CD14-positive monocyte (primary cell): Measurements from ENCODE around the gene SLC36A2. TPM values are rescaled to one million over a fixed set of nuclear protein-coding genes. Genes with fewer than 3 reads are reported as not detected.

Experiments
- DNase-seq, 3 donors: peaks; one replicate each; pipeline ENCODE4 v3.0.0-alpha.2; 2011 to 2022
- H2AFZ ChIP-seq: 2 replicates; pipeline ENCODE4 v1.6.0; 2012; ENCODE audit warnings: mild to moderate bottlenecking, low read depth, low read length, inconsistent platforms; ENCODE audit not compliant: insufficient read depth, poor library complexity, severe bottlenecking
- H3K27ac ChIP-seq, 2 donors: 1 replicate in 1 of 2; 2 replicates in 1 of 2; pipeline ENCODE4 v1.5.1; 2012 to 2013; ENCODE audit warnings: low read length in 2 of 2, control low read depth in 1 of 2, inconsistent platforms in 1 of 2, low read depth in 1 of 2, mild to moderate bottlenecking in 1 of 2
- H3K27me3 ChIP-seq, 2 donors: one replicate each; pipeline versions ENCODE4 v1.6.0 to v1.6.1; 2011 to 2013; ENCODE audit warnings: low read length in 2 of 2; ENCODE audit not compliant: control insufficient read depth in 2 of 2, insufficient read depth in 2 of 2
- H3K36me3 ChIP-seq, 2 donors: replicated peaks in 1 of 2; 1 replicate in 1 of 2; 2 replicates in 1 of 2; pipeline versions ENCODE4 v1.5.1 to v1.6.1; 2012 to 2013; ENCODE audit warnings: low read length in 2 of 2, control low read depth in 1 of 2, inconsistent platforms in 1 of 2, mild to moderate bottlenecking in 1 of 2; ENCODE audit not compliant: insufficient read depth in 2 of 2, control insufficient read depth in 1 of 2
- H3K4me1 ChIP-seq, 2 donors: 1 replicate in 1 of 2; 2 replicates in 1 of 2; pipeline versions ENCODE4 v1.5.1 to v1.6.1; 2012 to 2013; ENCODE audit warnings: low read length in 2 of 2, control low read depth in 1 of 2, inconsistent platforms in 1 of 2, mild to moderate bottlenecking in 1 of 2, moderate library complexity in 1 of 2; ENCODE audit not compliant: insufficient read depth in 2 of 2, control insufficient read depth in 1 of 2
- H3K4me2 ChIP-seq: replicated peaks from 2 replicates; pipeline ENCODE3; 2012; ENCODE audit warnings: low read length, moderate library complexity, mild to moderate bottlenecking; ENCODE audit not compliant: poor library complexity, severe bottlenecking; ENCODE audit errors: extremely low read depth
- H3K4me3 ChIP-seq, 3 experiments: fragments of 200-600 bp in 1 of 3; sonication (generic) in 1 of 3; replicated peaks in 1 of 3; 1 replicate in 2 of 3; 2 replicates in 1 of 3; pipeline ENCODE4 v1.5.1; 2011 to 2013; ENCODE audit warnings: low read length in 3 of 3, mild to moderate bottlenecking in 3 of 3, control low read depth in 2 of 3, low read depth in 2 of 3, inconsistent platforms in 1 of 3, moderate library complexity in 1 of 3
- H3K79me2 ChIP-seq: 2 replicates; pipeline ENCODE4 v1.6.0; 2012; ENCODE audit warnings: mild to moderate bottlenecking, control low read depth, inconsistent platforms, low read length, moderate library complexity; ENCODE audit not compliant: insufficient read depth
- H3K9ac ChIP-seq: 2 replicates; pipeline ENCODE4 v1.6.0; 2017; ENCODE audit warnings: low read length, mild to moderate bottlenecking; ENCODE audit not compliant: insufficient read depth, poor library complexity, severe bottlenecking
- H3K9me3 ChIP-seq, 2 donors: replicated peaks in 1 of 2; 1 replicate in 1 of 2; 2 replicates in 1 of 2; pipeline versions ENCODE4 v1.5.1 to v1.6.1; 2012 to 2013; ENCODE audit warnings: low read length in 2 of 2, control low read depth in 1 of 2; ENCODE audit not compliant: control insufficient read depth in 1 of 2, insufficient read depth in 1 of 2
- H4K20me1 ChIP-seq: 2 replicates; pipeline ENCODE4 v1.6.0; 2012; ENCODE audit warnings: mild to moderate bottlenecking, low read length, control low read depth, moderate library complexity; ENCODE audit not compliant: insufficient read depth
- H3K27ac Mint-ChIP-seq, 7 donors: one replicate each; pipeline ENCODE4 v1.8.0; 2020; ENCODE audit warnings: mild to moderate bottlenecking in 7 of 7, mixed read lengths in 7 of 7, moderate library complexity in 6 of 7, inconsistent platforms in 2 of 7
- H3K27me3 Mint-ChIP-seq, 3 donors: one replicate each; pipeline ENCODE4 v1.8.0; 2021 to 2022; ENCODE audit warnings: low read depth in 3 of 3, mild to moderate bottlenecking in 3 of 3, mixed read lengths in 3 of 3, moderate library complexity in 3 of 3, inconsistent platforms in 1 of 3
- H3K36me3 Mint-ChIP-seq, 2 donors: one replicate each; pipeline ENCODE4 v1.8.0; 2020; ENCODE audit warnings: mixed read lengths in 2 of 2, inconsistent platforms in 1 of 2, mild to moderate bottlenecking in 1 of 2
- H3K4me1 Mint-ChIP-seq: one replicate; pipeline ENCODE4 v1.8.0; 2020; ENCODE audit warnings: mild to moderate bottlenecking, mixed read lengths
- H3K4me3 Mint-ChIP-seq, 2 donors: one replicate each; pipeline ENCODE4 v1.8.0; 2020; ENCODE audit warnings: mild to moderate bottlenecking in 2 of 2, mixed read lengths in 2 of 2, moderate library complexity in 1 of 2
- H3K9me3 Mint-ChIP-seq, 7 donors: one replicate each; pipeline ENCODE4 v1.8.0; 2020 to 2022; ENCODE audit warnings: mixed read lengths in 7 of 7, mild to moderate bottlenecking in 6 of 7, moderate library complexity in 6 of 7, inconsistent platforms in 2 of 7
- CTCF ChIP-seq: fragments of 200-600 bp; IDR thresholded peaks from one replicate; pipeline ENCODE4 v1.8.0; 2022; ENCODE audit warnings: antibody characterized with exemption, mild to moderate bottlenecking
- whole genome bisulfite sequencing: methylation state at CpG from one replicate; pipeline ENCODE4 v1.1.5; 2013; ENCODE audit warnings: missing lambda C conversion rate; ENCODE audit not compliant: insufficient coverage; 5-methylcytosine and 5-hydroxymethylcytosine counted together
- intact Hi-C, 2 donors: fragments of 100-400 bp; cut with micrococcal nuclease; formaldehyde crosslinking; loops; one replicate each; pipeline versions ENCODE4 v1.15.0 to v1.15.1; 2023
- polyA plus RNA-seq, 3 donors: library from polyadenylated mRNA; depleted of rRNA in 1 of 3; unstranded in 2 of 3; stranded (reverse) in 1 of 3; fragments of 300-500 nt in 2 of 3; fragments of >200 nt in 1 of 3; fragmentation: Illumina TruSeq in 2 of 3; gene quantifications; 1 replicate in 2 of 3; 2 replicates in 1 of 3; pipeline ENCODE4 v1.2.3, GENCODE V29; 2012 to 2021

Gene SLC36A2
- polyA plus RNA-seq, 3 donors = not detected

DNA sequence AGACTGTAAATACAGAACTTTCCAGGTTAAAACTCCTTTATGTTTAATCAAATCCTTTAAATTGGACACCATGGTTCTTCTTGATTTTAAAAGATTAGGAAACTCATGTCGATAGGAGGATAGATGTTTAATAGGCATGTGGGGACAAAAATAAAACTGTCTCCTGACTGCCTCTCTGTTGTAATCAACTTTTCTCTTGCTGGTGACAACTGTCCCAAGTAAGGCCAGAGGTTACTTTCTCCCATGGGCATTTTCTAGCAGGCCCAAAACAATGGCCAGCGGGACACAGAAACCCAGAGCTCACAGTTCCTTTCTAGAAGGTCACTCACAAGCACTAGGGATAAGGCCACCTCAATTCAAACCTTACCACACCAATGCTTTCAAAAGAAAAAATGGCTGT lies 14.5 kb downstream of the SLC36A2 start:
- H3K27ac ChIP-seq = no peak overlapping the region
- H3K9ac ChIP-seq = no peak overlapping the region
- no peak for TF ChIP-seq CTCF
- no peak overlapping the region for H3K4me2 ChIP-seq
- no peaks in the 10 kb centered on the region for H3K79me2 ChIP-seq
- intact Hi-C loops = no loop called here
- no peak overlapping the region for H3K4me3 Mint-ChIP-seq
- H3K4me1 ChIP-seq = peaks cover 13 to 14% of the 10 kb centered on the region in 2 donors
- H3K27me3 Mint-ChIP-seq = peaks cover 2 to 9% (median 2%) of the 10 kb centered on the region in 3 donors
- no peaks in the 10 kb centered on the region for H3K9me3 Mint-ChIP-seq
- no peak overlapping the region for H3K4me3 ChIP-seq
- H3K4me1 Mint-ChIP-seq = peaks cover 12% of the 10 kb centered on the region
- H3K9me3 ChIP-seq = no peaks in the 10 kb centered on the region
- no peaks in the 10 kb centered on the region for H3K36me3 ChIP-seq
- 100% methylated on average over 1 of the region's 2 CpGs for WGBS
- no peaks in the 10 kb centered on the region for H3K27me3 ChIP-seq
- DNase-seq = no peak
- H3K36me3 Mint-ChIP-seq = no peaks in the 10 kb centered on the region
- H3K27ac Mint-ChIP-seq = no peak overlapping the region
- no peaks in the 10 kb centered on the region for H4K20me1 ChIP-seq
- no peak overlapping the region for H2AFZ ChIP-seq

DNA sequence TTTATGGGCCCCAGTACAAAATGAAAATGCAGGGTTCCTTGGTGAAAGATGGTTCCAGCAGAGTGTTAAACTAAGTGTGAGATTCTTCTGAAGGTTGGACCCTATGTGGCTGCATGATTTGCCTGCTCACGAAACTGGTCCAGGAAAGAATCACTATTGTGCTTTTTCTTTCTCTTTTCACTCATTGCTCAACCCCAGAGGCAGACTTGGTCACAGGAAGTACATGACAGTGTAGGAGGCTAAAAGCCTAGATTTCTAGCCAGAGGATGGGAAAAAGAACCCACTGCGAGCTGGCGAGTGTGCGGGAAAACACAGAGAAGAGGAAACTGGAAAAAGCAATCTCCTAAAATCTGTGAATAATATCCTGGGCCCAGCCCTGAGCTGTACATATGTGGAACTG lies 18.6 kb downstream of the SLC36A2 start:
- 28% methylated on average over 3 of the region's 4 CpGs for WGBS
- peak overlapping the region in 1 of 2 donors; percentile 72 for H3K4me3 Mint-ChIP-seq
- no peak overlapping the region for H3K9ac ChIP-seq

More for the DNA sequence above, 18.6 kb downstream of the SLC36A2 start:
- intact Hi-C loops = no loop called here
- peaks cover 19% of the 10 kb centered on the region for H3K4me1 Mint-ChIP-seq
- no peaks in the 10 kb centered on the region for H3K27me3 ChIP-seq
- no peaks in the 10 kb centered on the region for H3K36me3 ChIP-seq
- no peaks in the 10 kb centered on the region for H4K20me1 ChIP-seq
- H3K4me3 ChIP-seq = peak overlapping the region in 2 of 3 experiments; percentile 16 to 38
- TF ChIP-seq CTCF = no peak
- H3K4me2 ChIP-seq = peak overlapping the region; percentile 47
- H3K36me3 Mint-ChIP-seq = no peaks in the 10 kb centered on the region
- peak overlapping the region; percentile 36 for H2AFZ ChIP-seq
- peak in 2 of 3 donors; percentile 13 for DNase-seq
- H3K9me3 Mint-ChIP-seq = no peaks in the 10 kb centered on the region
- peaks cover 0 to 2% (median 2%) of the 10 kb centered on the region in 3 donors for H3K27me3 Mint-ChIP-seq
- peaks cover 16 to 18% of the 10 kb centered on the region in 2 donors for H3K4me1 ChIP-seq
- H3K27ac Mint-ChIP-seq = peak overlapping the region in 3 of 7 donors; percentile 26 to 33 (median 27)
- H3K79me2 ChIP-seq = no peaks in the 10 kb centered on the region
- H3K27ac ChIP-seq = peak overlapping the region in 1 of 2 donors; percentile 31
- H3K9me3 ChIP-seq = no peaks in the 10 kb centered on the region
